OCI-LY7 (cell line): ENCODE measurements around the gene KIF3A. TPM values are rescaled to one million over a fixed set of nuclear protein-coding genes. Genes with fewer than 3 reads are reported as not detected.

ENCODE experiments used
- BruUV-seq: library from RNA; stranded (reverse); fragments of 400-500 nt; replicated peaks from 2 replicates; lab custom pipeline; 2021; lab: Mats Ljungman, UMichigan
- CTCF ChIA-PET: fragments of 300-600 bp; sonication (Branson Sonifier 250); formaldehyde crosslinking; loops from one replicate; lab custom pipeline; 2022; ENCODE audit warnings: antibody characterized with exemption; ENCODE audit not compliant: unreplicated experiment; lab: Charles Lee
- POLR2A ChIA-PET: fragments of 300-600 bp; sonication (Branson Sonifier 250); formaldehyde crosslinking; loops from one replicate; lab custom pipeline; 2022; ENCODE audit warnings: antibody characterized with exemption; lab: Charles Lee
- DNase-seq: peaks from one replicate; pipeline ENCODE4 v3.0.0-alpha.2; 2015; ENCODE audit warnings: low spot score
- H2AFZ ChIP-seq: fragments of 200-600 bp; sonication (generic), shearing (Covaris generic); 2 replicates; pipeline ENCODE4 v1.6.1; 2014; ENCODE audit warnings: mild to moderate bottlenecking, antibody characterized with exemption, low read length, moderate library complexity
- H3K27ac ChIP-seq: fragments of 200-600 bp; sonication (generic); 2 replicates; pipeline ENCODE4 v1.5.1; 2014; ENCODE audit warnings: mixed run types, low read depth, mild to moderate bottlenecking, moderate library complexity, low read length, inconsistent platforms; ENCODE audit not compliant: poor library complexity, severe bottlenecking
- H3K36me3 ChIP-seq: fragments of 200-600 bp; sonication (generic); 2 replicates; pipeline ENCODE4 v1.6.1; 2014; ENCODE audit warnings: mild to moderate bottlenecking, antibody characterized with exemption, low read length, moderate library complexity, mixed read lengths; ENCODE audit not compliant: insufficient read depth
- H3K4me1 ChIP-seq: fragments of 200-600 bp; sonication (generic); 2 replicates; pipeline ENCODE4 v1.5.1; 2014; ENCODE audit warnings: mild to moderate bottlenecking, low read length; ENCODE audit not compliant: insufficient read depth, poor library complexity, severe bottlenecking
- H3K4me2 ChIP-seq: fragments of 200-600 bp; sonication (generic); 2 replicates; pipeline ENCODE4 v1.6.1; 2014; ENCODE audit warnings: mild to moderate bottlenecking, low read length
- H3K4me3 ChIP-seq: fragments of 200-600 bp; sonication (generic); 2 replicates; pipeline ENCODE4 v1.5.1; 2014; ENCODE audit warnings: mild to moderate bottlenecking, low read depth, low read length; ENCODE audit not compliant: poor library complexity, severe bottlenecking
- H3K79me2 ChIP-seq: fragments of 200-600 bp; sonication (generic); 2 replicates; pipeline ENCODE4 v1.6.1; 2016; ENCODE audit warnings: low read depth, mild to moderate bottlenecking, low read length, moderate library complexity, mixed read lengths; ENCODE audit not compliant: insufficient read depth
- H3K9me2 ChIP-seq: fragments of 200-600 bp; sonication (generic); 2 replicates; pipeline ENCODE4 v1.6.1; 2016; ENCODE audit warnings: mild to moderate bottlenecking, low read length, mixed read lengths; ENCODE audit not compliant: insufficient read depth
- H3K9me3 ChIP-seq: fragments of 200-600 bp; sonication (generic); 2 replicates; pipeline ENCODE4 v1.6.1; 2014; ENCODE audit warnings: mild to moderate bottlenecking, mixed run types, low read length, mixed read lengths
- H4K20me1 ChIP-seq: fragments of 200-600 bp; sonication (generic); 2 replicates; pipeline ENCODE4 v1.6.1; 2014; ENCODE audit warnings: mild to moderate bottlenecking, antibody characterized with exemption, low read length, moderate library complexity, mixed read lengths; ENCODE audit not compliant: insufficient read depth
- EZH2phosphoT487 ChIP-seq: fragments of 200-600 bp; sonication (generic); IDR thresholded peaks from 2 replicates; pipeline ENCODE4 v1.6.1; 2018; ENCODE audit warnings: low read depth, borderline replicate concordance, mild to moderate bottlenecking, mixed run types, antibody characterized with exemption, low read length, moderate library complexity, mixed read lengths
- intact Hi-C: fragments of 100-400 bp; cut with micrococcal nuclease; formaldehyde crosslinking; loops from one replicate; pipeline ENCODE4 v1.10.0; 2022; ENCODE audit not compliant: unreplicated experiment
- total RNA-seq, 2 experiments: library from RNA; depleted of rRNA in 1 of 2; stranded (reverse); fragments of >200 nt in 1 of 2; shearing (Covaris generic) in 1 of 2; gene quantifications; 2 replicates each; pipeline ENCODE4 v1.2.3, GENCODE V29; 2014 to 2022
- TF ChIP-seq, protein P1 (sequence below): fragments of 200-600 bp; sonication (generic); conservative IDR thresholded peaks from 2 replicates; pipeline ENCODE4 v1.5.1; 2014; ENCODE audit warnings: mild to moderate bottlenecking, antibody characterized with exemption, low read length, moderate library complexity, mixed read lengths

KIF3A gene
- total RNA-seq, 2 experiments from 2014 or later = 6.7 to 14.2 TPM

DNA sequence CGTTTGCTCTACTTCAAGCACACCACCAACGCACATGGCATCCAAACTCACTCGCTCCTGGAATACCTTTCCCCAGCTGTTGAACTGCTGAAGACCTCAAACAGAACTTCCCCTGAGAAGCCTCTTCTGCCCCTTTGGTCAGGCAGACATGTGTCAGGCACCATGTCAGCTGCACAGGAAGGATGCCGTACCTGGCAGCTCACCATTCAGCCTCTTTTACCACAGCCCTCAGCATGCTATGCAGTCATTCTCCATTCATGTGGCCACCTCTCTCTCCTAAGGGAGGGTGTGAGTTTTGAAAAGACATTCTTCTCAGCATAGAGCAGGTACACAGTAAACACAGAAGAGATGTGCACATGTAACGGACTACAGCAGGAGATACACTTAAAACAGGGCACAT is 49.4 kb downstream of the KIF3A start:
- no peak overlapping the region for H2AFZ ChIP-seq
- intact Hi-C loops = no loop called here
- CTCF ChIA-PET = no interaction called here
- no peaks in the 10 kb centered on the region for H3K36me3 ChIP-seq
- POLR2A ChIA-PET = interaction anchor here (0.6 to 1.0 kb wide), 2 partner anchors 15 to 96 kb away, joined by 3 to 5 read pairs; no protein-coding TSS in a partner anchor
- H3K4me3 ChIP-seq = no peak overlapping the region
- H3K27ac ChIP-seq = no peak overlapping the region
- H3K4me1 ChIP-seq = peaks cover 6% of the 10 kb centered on the region
- no TSS peak for BruUV-seq
- no peaks in the 10 kb centered on the region for H3K9me3 ChIP-seq
- H3K4me2 ChIP-seq = no peak overlapping the region
- H3K9me2 ChIP-seq = no peaks in the 10 kb centered on the region
- DNase-seq = peak; percentile 18
- H3K79me2 ChIP-seq = no peaks in the 10 kb centered on the region
- no peak for TF ChIP-seq EZH2phosphoT487
- TF ChIP-seq, protein P1, sequence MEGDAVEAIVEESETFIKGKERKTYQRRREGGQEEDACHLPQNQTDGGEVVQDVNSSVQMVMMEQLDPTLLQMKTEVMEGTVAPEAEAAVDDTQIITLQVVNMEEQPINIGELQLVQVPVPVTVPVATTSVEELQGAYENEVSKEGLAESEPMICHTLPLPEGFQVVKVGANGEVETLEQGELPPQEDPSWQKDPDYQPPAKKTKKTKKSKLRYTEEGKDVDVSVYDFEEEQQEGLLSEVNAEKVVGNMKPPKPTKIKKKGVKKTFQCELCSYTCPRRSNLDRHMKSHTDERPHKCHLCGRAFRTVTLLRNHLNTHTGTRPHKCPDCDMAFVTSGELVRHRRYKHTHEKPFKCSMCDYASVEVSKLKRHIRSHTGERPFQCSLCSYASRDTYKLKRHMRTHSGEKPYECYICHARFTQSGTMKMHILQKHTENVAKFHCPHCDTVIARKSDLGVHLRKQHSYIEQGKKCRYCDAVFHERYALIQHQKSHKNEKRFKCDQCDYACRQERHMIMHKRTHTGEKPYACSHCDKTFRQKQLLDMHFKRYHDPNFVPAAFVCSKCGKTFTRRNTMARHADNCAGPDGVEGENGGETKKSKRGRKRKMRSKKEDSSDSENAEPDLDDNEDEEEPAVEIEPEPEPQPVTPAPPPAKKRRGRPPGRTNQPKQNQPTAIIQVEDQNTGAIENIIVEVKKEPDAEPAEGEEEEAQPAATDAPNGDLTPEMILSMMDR = no peak
- H4K20me1 ChIP-seq = no peaks in the 10 kb centered on the region

DNA sequence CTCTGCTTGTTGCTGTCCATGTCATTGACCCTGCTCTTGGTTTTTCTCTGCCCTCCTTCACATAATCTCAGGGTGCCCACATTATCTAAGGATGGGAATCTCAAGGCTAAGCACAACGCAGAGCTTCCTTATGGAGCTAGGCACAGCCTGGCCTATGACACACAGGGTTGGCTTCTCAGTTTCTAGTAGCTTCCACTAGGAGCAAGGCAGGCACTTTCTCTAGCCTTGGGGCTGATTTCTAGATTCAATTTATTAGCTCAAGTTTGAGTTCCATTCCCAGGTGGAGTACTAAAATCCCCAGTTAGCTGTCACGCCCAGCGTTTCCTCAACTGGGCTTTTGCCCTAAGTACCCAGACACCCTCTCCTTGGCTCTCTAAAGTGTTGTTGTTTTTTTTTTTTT is 51.2 kb downstream of the KIF3A start:
- intact Hi-C loops = no loop called here
- DNase-seq = no peak
- Histone ChIP-seq H3K4me2 (no peak overlapping the region), H3K9me2 (no peaks in the 10 kb centered on the region), H3K4me1 (peaks cover 16% of the 10 kb centered on the region), H3K27ac (no peak overlapping the region), H3K4me3 (no peak overlapping the region), H3K9me3 (no peaks in the 10 kb centered on the region), H4K20me1 (no peaks in the 10 kb centered on the region), H3K36me3 (no peaks in the 10 kb centered on the region), H2AFZ (no peak overlapping the region), H3K79me2 (no peaks in the 10 kb centered on the region)
- POLR2A ChIA-PET = interaction anchor here (0.6 to 0.9 kb wide), 6 partner anchors 52 to 1662 kb away, joined by 3 to 4 read pairs (median 4); no protein-coding TSS in a partner anchor
- CTCF ChIA-PET = no interaction called here
- no TSS peak for BruUV-seq
- TF ChIP-seq, protein P1 = no peak
- no peak for TF ChIP-seq EZH2phosphoT487

DNA sequence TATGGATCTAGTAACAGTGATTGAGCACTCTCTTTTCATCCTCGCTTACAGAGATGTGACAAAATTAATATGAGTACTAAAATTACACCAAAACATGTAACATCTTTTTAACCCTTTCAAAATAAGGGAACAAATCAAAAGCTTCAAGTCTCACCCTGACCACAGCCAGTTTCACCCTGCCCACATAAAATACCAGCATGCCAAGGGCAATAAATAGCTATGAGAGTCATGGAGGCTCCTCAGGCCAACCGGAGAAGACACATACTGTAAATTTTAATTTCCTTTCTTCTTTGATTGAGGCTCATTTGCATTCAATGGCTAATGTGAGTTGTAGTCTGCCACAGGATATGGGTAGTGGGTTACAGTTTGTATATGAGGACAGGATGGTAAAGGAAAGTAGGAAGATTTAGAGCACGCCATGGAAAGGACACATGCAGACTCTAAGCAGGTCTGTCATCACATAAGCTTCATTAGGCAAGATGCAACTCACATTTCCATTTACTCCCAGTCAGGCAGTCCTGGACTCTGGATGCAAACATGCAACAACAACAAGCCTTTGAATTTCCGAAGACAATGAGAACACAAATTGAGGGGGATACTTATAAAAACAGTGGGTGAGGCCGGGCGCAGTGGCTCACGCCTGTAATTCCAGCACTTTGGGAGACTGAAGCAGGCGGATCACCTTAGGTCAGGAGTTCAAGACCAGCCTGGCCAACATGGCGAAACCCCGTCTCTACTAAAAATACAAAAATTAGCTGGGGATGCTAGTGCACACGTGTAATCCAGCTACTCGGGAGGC is 52.2 kb downstream of the KIF3A start:
- Histone ChIP-seq H3K4me3 (no peak overlapping the region), H3K79me2 (no peaks in the 10 kb centered on the region), H3K36me3 (no peaks in the 10 kb centered on the region), H2AFZ (no peak overlapping the region), H4K20me1 (no peaks in the 10 kb centered on the region), H3K9me3 (no peaks in the 10 kb centered on the region), H3K4me2 (no peak overlapping the region), H3K27ac (no peak overlapping the region), H3K9me2 (no peaks in the 10 kb centered on the region), H3K4me1 (peaks cover 20% of the 10 kb centered on the region)
- intact Hi-C loops = no loop called here
- BruUV-seq = no TSS peak
- ChIA-PET CTCF (no interaction called here), POLR2A (interaction anchor here (0.9 kb wide), 1 partner anchor 99 kb away, joined by 4 read pairs; no protein-coding TSS in a partner anchor)
- no peak for DNase-seq
- TF ChIP-seq, protein P1 = no peak
- TF ChIP-seq EZH2phosphoT487 = no peak
